Hindlimb muscle (tissue), 1 donor: ENCODE results near the gene MGAT4D. TPM values are rescaled to one million over a fixed set of nuclear protein-coding genes. Genes with fewer than 3 reads are reported as not detected.
"Not testable (repeated sequence)": the region's sequence is repeated elsewhere in the genome, so short reads cannot be mapped to it uniquely, and the experiment has no call there.

Experiments
- DNase-seq: peaks from one replicate; pipeline ENCODE4 v3.0.0-alpha.2; 2013
- polyA plus RNA-seq: library from polyadenylated mRNA; unstranded; fragments of 120-200 nt; gene quantifications from one replicate; pipeline ENCODE4 v1.2.1, GENCODE V29; 2013; ENCODE audit not compliant: insufficient read length

Gene MGAT4D
- not detected for polyA plus RNA-seq

- no peak for DNase-seq
These were observed at the start of gene MGAT4D for GRCh38 chr4:140497747-140498636. TSS of gene MGAT4D (minus strand) at chr4:140498293. CDS start at chr4:140498222, 71 bp downstream.

GRCh38 chr4:140533951-140534480, 35.9 kb upstream of the MGAT4D start:
- no peak for DNase-seq

- DNase-seq: no peak
These were observed 31.3 kb upstream of the MGAT4D start for GRCh38 chr4:140529434-140529833.

- peak; percentile 96 for DNase-seq
These were observed 26.0 kb upstream of the MGAT4D start, which contains the start of gene ELMOD2 for GRCh38 chr4:140523857-140524742. TSS of gene ELMOD2 (plus strand) at chr4:140524168. CDS start at chr4:140525429, 1,261 bp downstream.

GRCh38 chr4:140523370-140523856, 25.3 kb upstream of the MGAT4D start:
- no peak for DNase-seq

- DNase-seq: no peak
These were observed 17.3 kb upstream of the MGAT4D start for GRCh38 chr4:140515423-140515822.

GRCh38 chr4:140513765-140514164, 15.7 kb upstream of the MGAT4D start:
- not testable (repeated sequence) for DNase-seq

- no peak for DNase-seq
These were observed 6.2 kb upstream of the MGAT4D start for GRCh38 chr4:140504261-140504660.

GRCh38 chr4:140499391-140499790, 1.3 kb upstream of the MGAT4D start:
- no peak for DNase-seq

GRCh38 chr4:140497405-140497746, 717 bp downstream of the MGAT4D start:
- no peak for DNase-seq

GRCh38 chr4:140485939-140486338, 12.2 kb downstream of the MGAT4D start:
- DNase-seq: no peak

GRCh38 chr4:140483445-140483844, 14.6 kb downstream of the MGAT4D start:
- DNase-seq: no peak

GRCh38 chr4:140472156-140472555, 25.9 kb downstream of the MGAT4D start:
- DNase-seq: no peak

GRCh38 chr4:140469791-140470733, 28.0 kb downstream of the MGAT4D start:
- no peak for DNase-seq

- DNase-seq: no peak
These were observed 31.9 kb downstream of the MGAT4D start for GRCh38 chr4:140466146-140466545.

- DNase-seq: no peak
These were observed 34.5 kb downstream of the MGAT4D start for GRCh38 chr4:140463614-140464013.

GRCh38 chr4:140463182-140463581, 34.9 kb downstream of the MGAT4D start:
- no peak for DNase-seq

GRCh38 chr4:140450352-140450751, 47.7 kb downstream of the MGAT4D start:
- DNase-seq: no peak

- no peak for DNase-seq
These were observed 49.3 kb downstream of the MGAT4D start for GRCh38 chr4:140448830-140449229.

GRCh38 chr4:140448162-140448561, 49.9 kb downstream of the MGAT4D start:
- no peak for DNase-seq

- DNase-seq: not testable (repeated sequence)
These were observed 53.7 kb downstream of the MGAT4D start for GRCh38 chr4:140444347-140444746.
